ENCODE measurements around the gene RNF183. TPM values are rescaled to one million over a fixed set of nuclear protein-coding genes. Genes with fewer than 3 reads are reported as not detected.

The RNF183 gene
- total and polyA plus RNA-seq, 9 of the 15 experiments (the other 6 are each of a cell fraction or from before 2014, with no cell fraction given): 0.04 to 2.0 (median 0.16) TPM; not detected in 5

DNA sequence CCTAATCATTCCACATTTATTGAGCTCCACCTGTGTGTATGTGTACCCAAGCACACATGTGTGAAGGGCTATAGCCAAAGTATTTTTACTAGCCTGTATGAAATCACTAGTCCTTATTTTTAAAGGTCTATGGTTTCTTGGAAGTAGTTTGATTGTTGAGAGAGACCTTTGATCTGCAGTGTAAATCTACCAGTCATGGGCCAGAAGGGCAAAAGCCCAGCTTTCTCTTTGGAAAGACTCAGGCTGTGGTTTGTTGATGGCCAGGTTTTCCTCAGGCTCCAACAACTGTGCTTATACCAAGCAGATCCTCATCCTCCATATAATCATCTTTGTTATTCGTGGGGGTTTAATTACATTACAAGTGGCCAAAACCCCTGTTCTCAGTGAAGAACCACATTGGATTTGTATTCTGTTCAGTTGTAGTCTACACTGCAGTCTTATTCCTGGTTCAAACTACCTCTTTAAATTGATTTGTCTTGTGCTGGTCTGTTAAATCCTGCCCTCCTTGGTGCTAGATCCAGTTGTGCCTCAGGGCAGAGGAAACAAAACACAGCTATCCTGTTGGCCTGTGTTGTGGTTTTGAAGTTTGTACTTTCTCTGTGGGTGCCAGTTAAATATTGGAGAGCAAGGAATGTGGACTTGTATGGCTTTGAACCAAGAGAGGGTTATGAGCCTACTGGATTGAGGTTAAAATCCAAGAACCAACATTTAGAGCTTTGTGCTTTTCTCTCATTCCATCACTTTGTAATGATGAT lies 41.1 kb downstream of the RNF183 start:
- Histone ChIP-seq H3K27me3 (ENCODE audit: control insufficient read depth in 2 of 2, insufficient read depth in 2 of 2, low read length in 2 of 2) (no peaks in the 10 kb centered on the region), H2AFZ (ENCODE audit: low read depth, low read length) (no peak overlapping the region), H3K9me1 (ENCODE audit: control insufficient read depth, insufficient read depth, low read length) (no peaks in the 10 kb centered on the region), H3K9me3 (replicated peaks; ENCODE audit: control insufficient read depth, insufficient read depth, low read depth, low read length) (no peaks in the 10 kb centered on the region), H3K9ac (ENCODE audit: insufficient read depth in 1 of 2, low read depth in 2 of 2, low read length in 2 of 2) (no peak overlapping the region), H3K79me2 (ENCODE audit: control insufficient read depth, insufficient read depth, low read length) (no peaks in the 10 kb centered on the region), H3K4me3 (no peak overlapping the region), H3K27ac (ENCODE audit: extremely low read depth, low read depth, low read length) (no peak overlapping the region), H3K36me3 (ENCODE audit: control insufficient read depth, insufficient read depth, low read length) (peaks cover 57% of the 10 kb centered on the region; the same call in 2 of the 3 replicates), H3K4me1 (replicated peaks in 1 of 2; ENCODE audit: control insufficient read depth in 2 of 2, insufficient read depth in 2 of 2, low read length in 2 of 2) (no peaks in the 10 kb centered on the region), H3K4me2 (ENCODE audit: insufficient read depth, low read length) (no peak overlapping the region), H4K20me1 (replicated peaks; ENCODE audit: control insufficient read depth, insufficient read depth, low read length) (no peaks in the 10 kb centered on the region)
- ChIA-PET CTCF (ENCODE audit: low intra/inter-chr PET ratio) (no interaction called here), POLR2A (interaction anchor here (0.5 to 1.5 kb wide), 3 partner anchors 8 to 1252 kb away, joined by 3 to 5 read pairs (median 3); no protein-coding TSS in a partner anchor)
- intact Hi-C loops (cut with micrococcal nuclease) (no loop called here), in situ Hi-C loops (cut with MboI) (no loop called here)
- no TSS peak for BruUV-seq (replicated peaks)
- ATAC-seq (no peak), FAIRE-seq (no peak), DNase-seq (ENCODE audit: extremely low read depth in 1 of 4, low spot score in 3 of 4) (no peak)
- 50% methylated on average over 1 of the region's 1 CpG for WGBS (ENCODE audit: insufficient coverage, low coverage, missing lambda C conversion rate)
- TF ChIP-seq ARNT (IDR thresholded peaks at IDR 0.05): no peak
- TF ChIP-seq, protein P1, sequence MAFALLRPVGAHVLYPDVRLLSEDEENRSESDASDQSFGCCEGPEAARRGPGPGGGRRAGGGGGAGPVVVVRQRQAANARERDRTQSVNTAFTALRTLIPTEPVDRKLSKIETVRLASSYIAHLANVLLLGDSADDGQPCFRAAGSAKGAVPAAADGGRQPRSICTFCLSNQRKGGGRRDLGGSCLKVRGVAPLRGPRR (CRISPR knock-in tag; IDR thresholded peaks at IDR 0.05): no peak
- TF ChIP-seq, protein P2, sequence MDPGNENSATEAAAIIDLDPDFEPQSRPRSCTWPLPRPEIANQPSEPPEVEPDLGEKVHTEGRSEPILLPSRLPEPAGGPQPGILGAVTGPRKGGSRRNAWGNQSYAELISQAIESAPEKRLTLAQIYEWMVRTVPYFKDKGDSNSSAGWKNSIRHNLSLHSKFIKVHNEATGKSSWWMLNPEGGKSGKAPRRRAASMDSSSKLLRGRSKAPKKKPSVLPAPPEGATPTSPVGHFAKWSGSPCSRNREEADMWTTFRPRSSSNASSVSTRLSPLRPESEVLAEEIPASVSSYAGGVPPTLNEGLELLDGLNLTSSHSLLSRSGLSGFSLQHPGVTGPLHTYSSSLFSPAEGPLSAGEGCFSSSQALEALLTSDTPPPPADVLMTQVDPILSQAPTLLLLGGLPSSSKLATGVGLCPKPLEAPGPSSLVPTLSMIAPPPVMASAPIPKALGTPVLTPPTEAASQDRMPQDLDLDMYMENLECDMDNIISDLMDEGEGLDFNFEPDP (CRISPR knock-in tag; IDR thresholded peaks at IDR 0.05): no peak
- no peak for TF ChIP-seq ESRRA (IDR thresholded peaks at IDR 0.05; ENCODE audit: borderline replicate concordance, low read depth)
- TF ChIP-seq ZNF175 (CRISPR knock-in tag; IDR thresholded peaks at IDR 0.05; ENCODE audit: low read depth): no peak
- TF ChIP-seq, protein P3, sequence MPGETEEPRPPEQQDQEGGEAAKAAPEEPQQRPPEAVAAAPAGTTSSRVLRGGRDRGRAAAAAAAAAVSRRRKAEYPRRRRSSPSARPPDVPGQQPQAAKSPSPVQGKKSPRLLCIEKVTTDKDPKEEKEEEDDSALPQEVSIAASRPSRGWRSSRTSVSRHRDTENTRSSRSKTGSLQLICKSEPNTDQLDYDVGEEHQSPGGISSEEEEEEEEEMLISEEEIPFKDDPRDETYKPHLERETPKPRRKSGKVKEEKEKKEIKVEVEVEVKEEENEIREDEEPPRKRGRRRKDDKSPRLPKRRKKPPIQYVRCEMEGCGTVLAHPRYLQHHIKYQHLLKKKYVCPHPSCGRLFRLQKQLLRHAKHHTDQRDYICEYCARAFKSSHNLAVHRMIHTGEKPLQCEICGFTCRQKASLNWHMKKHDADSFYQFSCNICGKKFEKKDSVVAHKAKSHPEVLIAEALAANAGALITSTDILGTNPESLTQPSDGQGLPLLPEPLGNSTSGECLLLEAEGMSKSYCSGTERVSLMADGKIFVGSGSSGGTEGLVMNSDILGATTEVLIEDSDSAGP (CRISPR knock-in tag; IDR thresholded peaks at IDR 0.05): no peak
- no peak for TF ChIP-seq ARID1B (IDR thresholded peaks at IDR 0.05)
- TF ChIP-seq, protein P4, sequence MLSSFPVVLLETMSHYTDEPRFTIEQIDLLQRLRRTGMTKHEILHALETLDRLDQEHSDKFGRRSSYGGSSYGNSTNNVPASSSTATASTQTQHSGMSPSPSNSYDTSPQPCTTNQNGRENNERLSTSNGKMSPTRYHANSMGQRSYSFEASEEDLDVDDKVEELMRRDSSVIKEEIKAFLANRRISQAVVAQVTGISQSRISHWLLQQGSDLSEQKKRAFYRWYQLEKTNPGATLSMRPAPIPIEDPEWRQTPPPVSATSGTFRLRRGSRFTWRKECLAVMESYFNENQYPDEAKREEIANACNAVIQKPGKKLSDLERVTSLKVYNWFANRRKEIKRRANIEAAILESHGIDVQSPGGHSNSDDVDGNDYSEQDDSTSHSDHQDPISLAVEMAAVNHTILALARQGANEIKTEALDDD (IDR thresholded peaks at IDR 0.05): no peak
- no peak for TF ChIP-seq MYBL2 (IDR thresholded peaks at IDR 0.05; ENCODE audit: low read depth)
- no peak for TF ChIP-seq MYBL2 (CRISPR knock-in tag; IDR thresholded peaks at IDR 0.05; ENCODE audit: borderline replicate concordance)
- TF ChIP-seq C11orf30 (IDR thresholded peaks at IDR 0.05; ENCODE audit: low read depth): no peak
- TF ChIP-seq, protein P5, sequence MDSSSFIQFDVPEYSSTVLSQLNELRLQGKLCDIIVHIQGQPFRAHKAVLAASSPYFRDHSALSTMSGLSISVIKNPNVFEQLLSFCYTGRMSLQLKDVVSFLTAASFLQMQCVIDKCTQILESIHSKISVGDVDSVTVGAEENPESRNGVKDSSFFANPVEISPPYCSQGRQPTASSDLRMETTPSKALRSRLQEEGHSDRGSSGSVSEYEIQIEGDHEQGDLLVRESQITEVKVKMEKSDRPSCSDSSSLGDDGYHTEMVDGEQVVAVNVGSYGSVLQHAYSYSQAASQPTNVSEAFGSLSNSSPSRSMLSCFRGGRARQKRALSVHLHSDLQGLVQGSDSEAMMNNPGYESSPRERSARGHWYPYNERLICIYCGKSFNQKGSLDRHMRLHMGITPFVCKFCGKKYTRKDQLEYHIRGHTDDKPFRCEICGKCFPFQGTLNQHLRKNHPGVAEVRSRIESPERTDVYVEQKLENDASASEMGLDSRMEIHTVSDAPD (CRISPR knock-in tag; IDR thresholded peaks at IDR 0.05): no peak
- TF ChIP-seq SREBF1 (IDR thresholded peaks at IDR 0.05; ENCODE audit: borderline replicate concordance, low read depth, low read length): no peak
